ENCODE data around the gene PUM1.
"Not testable (repeated sequence)": the region's sequence is repeated elsewhere in the genome, so short reads cannot be mapped to it uniquely, and the experiment has no call there.

Gene PUM1

DNA sequence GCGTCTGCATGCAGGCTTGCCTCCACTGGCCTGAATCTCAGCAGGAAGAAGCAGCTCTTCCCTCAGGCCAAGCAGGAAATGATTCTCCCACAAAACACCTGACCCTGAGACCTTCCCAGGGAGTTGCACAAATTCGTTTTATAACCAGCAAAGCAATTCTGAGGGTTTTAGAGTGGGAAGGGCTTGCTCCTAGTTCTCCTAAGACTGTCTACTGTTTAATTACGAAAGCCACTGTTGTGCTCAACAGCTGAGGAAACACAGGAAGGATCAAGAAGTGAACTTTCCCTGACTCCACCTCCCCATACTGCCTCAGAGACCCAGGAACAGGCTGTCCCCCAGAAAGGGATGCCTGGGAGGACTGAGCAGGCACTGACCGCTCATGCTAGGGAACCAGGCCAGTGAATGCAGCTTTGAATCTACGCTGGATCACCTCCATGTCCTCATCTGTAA lies 37.0 kb upstream of the PUM1 start:
- H3K27ac ChIP-seq: no peak overlapping the region
- TF ChIP-seq ZFX (IDR thresholded peaks at IDR 0.05; ENCODE audit: borderline replicate concordance) (no peak), CTCF (IDR thresholded peaks at IDR 0.05) (no peak)

DNA sequence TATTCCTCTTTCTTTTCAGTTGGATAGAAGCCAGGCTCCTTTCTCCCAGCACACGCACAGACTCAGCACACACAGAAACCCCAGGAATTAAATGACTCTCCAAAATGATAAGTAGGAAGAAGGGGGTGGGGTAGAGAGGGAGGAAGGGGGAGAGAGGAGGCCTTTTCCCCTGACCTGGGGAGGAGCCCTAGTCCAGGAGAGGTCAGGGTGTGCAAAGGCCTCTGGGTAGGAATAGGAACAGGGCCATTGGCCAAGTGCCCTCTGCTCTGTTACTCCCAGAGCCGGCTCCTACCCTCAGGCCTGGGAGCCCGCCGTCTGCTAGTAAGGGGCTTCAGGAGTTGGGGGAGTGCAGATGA lies 35.6 kb upstream of the PUM1 start:
- TF ChIP-seq ZFX (IDR thresholded peaks at IDR 0.05; ENCODE audit: borderline replicate concordance) (no peak), CTCF (IDR thresholded peaks at IDR 0.05) (no peak)
- H3K27ac ChIP-seq: no peak overlapping the region

- H3K27ac ChIP-seq: no peak overlapping the region
- no peak for TF ChIP-seq ZFX (IDR thresholded peaks at IDR 0.05; ENCODE audit: borderline replicate concordance)
- no peak for TF ChIP-seq CTCF (IDR thresholded peaks at IDR 0.05)
Measured at GRCh38 chr1:31099293-31100032, 33.9 kb upstream of the PUM1 start.

GRCh38 chr1:31095985-31096384 lies 30.5 kb upstream of the PUM1 start:
- TF ChIP-seq CTCF (IDR thresholded peaks at IDR 0.05): no peak
- TF ChIP-seq ZFX (IDR thresholded peaks at IDR 0.05; ENCODE audit: borderline replicate concordance): no peak
- no peak overlapping the region for H3K27ac ChIP-seq

GRCh38 chr1:31095298-31095981 lies 29.9 kb upstream of the PUM1 start:
- TF ChIP-seq CTCF (IDR thresholded peaks at IDR 0.05) (no peak), ZFX (IDR thresholded peaks at IDR 0.05; ENCODE audit: borderline replicate concordance) (no peak)

GRCh38 chr1:31088081-31088480 lies 22.6 kb upstream of the PUM1 start:
- H3K27ac ChIP-seq: not testable (repeated sequence)

More at GRCh38 chr1:31095298-31095981, 29.9 kb upstream of the PUM1 start:
- H3K27ac ChIP-seq: no peak overlapping the region

- no peak overlapping the region for H3K27ac ChIP-seq
- TF ChIP-seq ZFX (IDR thresholded peaks at IDR 0.05; ENCODE audit: borderline replicate concordance) (no peak), CTCF (IDR thresholded peaks at IDR 0.05) (no peak)
Measured at GRCh38 chr1:31084782-31085569, 19.5 kb upstream of the PUM1 start.

Data from 22Rv1 (cell line).